ENCODE measurements around the gene ZBTB43.

DNA sequence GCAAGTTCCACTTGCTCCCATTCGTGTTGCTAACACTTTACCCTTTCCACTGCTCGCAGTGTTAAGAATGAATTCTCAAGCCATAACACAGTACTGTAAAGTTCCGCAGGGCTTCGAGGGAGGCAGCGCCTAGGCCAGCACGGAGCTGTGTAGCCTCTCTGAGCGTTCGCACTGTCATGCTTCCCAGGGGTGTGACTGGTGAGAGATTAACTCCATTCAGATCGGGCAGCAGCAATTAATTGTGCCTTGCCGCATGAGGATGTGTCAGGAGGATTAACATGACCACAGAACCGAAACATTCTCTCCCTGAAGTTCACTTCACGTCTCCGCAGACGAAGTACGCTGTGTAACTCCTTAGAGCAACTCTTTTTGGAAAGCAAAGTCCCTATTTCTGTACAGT lies 78.8 kb downstream of the ZBTB43 start:
- TF ChIP-seq CTCF (IDR thresholded peaks at IDR 0.05) (no peak), ZFX (IDR thresholded peaks at IDR 0.05; ENCODE audit: borderline replicate concordance) (no peak)
